Activated CD8-positive, alpha-beta T cell treated with anti-CD3 and anti-CD28 coated beads for 36 hours (primary cell): ENCODE results near the gene CMTM4. TPM values are rescaled to one million over a fixed set of nuclear protein-coding genes. Genes with fewer than 3 reads are reported as not detected.

Source experiments
- ATAC-seq: fragments of 200-7000 bp; cut with Tn5 transposase; one replicate; pipeline ENCODE4 v1.10.0; 2021; ENCODE audit warnings: mild to moderate bottlenecking, moderate library complexity
- CTCF ChIA-PET: fragments of 350-600 bp; sonication (Branson Sonifier 250); formaldehyde crosslinking; loops from one replicate; lab custom pipeline; 2021; ENCODE audit warnings: antibody characterized with exemption; lab: Charles Lee
- POLR2A ChIA-PET: fragments of 350-600 bp; sonication (Branson Sonifier 250); formaldehyde crosslinking; loops from one replicate; lab custom pipeline; 2021; ENCODE audit warnings: antibody characterized with exemption; lab: Charles Lee
- DNase-seq: peaks from one replicate; pipeline ENCODE4 v3.0.0-alpha.2; 2020
- H3K27ac Mint-ChIP-seq: one replicate; pipeline ENCODE4 v1.8.0; 2021; ENCODE audit warnings: mild to moderate bottlenecking, mixed read lengths
- H3K27me3 Mint-ChIP-seq: one replicate; pipeline ENCODE4 v1.8.0; 2021; ENCODE audit warnings: mixed read lengths
- H3K36me3 Mint-ChIP-seq: one replicate; pipeline ENCODE4 v1.8.0; 2021; ENCODE audit warnings: low read depth, mixed read lengths
- H3K4me1 Mint-ChIP-seq: one replicate; pipeline ENCODE4 v1.8.0; 2021; ENCODE audit warnings: low read depth, mixed read lengths
- H3K4me3 Mint-ChIP-seq: one replicate; pipeline ENCODE4 v1.8.0; 2021; ENCODE audit warnings: mild to moderate bottlenecking, moderate library complexity, mixed read lengths
- H3K9me3 Mint-ChIP-seq: one replicate; pipeline ENCODE4 v1.8.0; 2021; ENCODE audit warnings: mixed read lengths
- CTCF ChIP-seq: fragments of 200-600 bp; IDR thresholded peaks from one replicate; pipeline ENCODE4 v1.8.0; 2022; ENCODE audit warnings: antibody characterized with exemption, mild to moderate bottlenecking
- intact Hi-C: fragments of 100-400 bp; cut with micrococcal nuclease; formaldehyde crosslinking; loops from one replicate; pipeline ENCODE4 v1.10.0; 2022
- total RNA-seq, 2 experiments: library from RNA; stranded (reverse); gene quantifications; one replicate each; pipeline ENCODE4 v1.2.3, GENCODE V29; 2021

Gene CMTM4
- total RNA-seq, 2 experiments from 2014 or later: 3.2 to 3.5 TPM

GRCh38 chr16:66574531-66574930 lies 122.0 kb downstream of the CMTM4 start:
- Mint-ChIP-seq H3K27ac (no peak overlapping the region), H3K4me3 (no peak overlapping the region), H3K27me3 (peaks cover 17% of the 10 kb centered on the region), H3K36me3 (peaks cover 3% of the 10 kb centered on the region), H3K4me1 (peaks cover 9% of the 10 kb centered on the region), H3K9me3 (no peaks in the 10 kb centered on the region)
- DNase-seq (no peak), ATAC-seq (no peak)
- ChIA-PET POLR2A (interaction anchor here (1.4 kb wide), 1 partner anchor 10 kb away, joined by 3 read pairs; no protein-coding TSS in a partner anchor), CTCF (interaction anchor here (0.9 to 5.7 kb wide), 5 partner anchors 12 to 256 kb away, joined by 3 to 29 read pairs (median 4); partner anchors contain the start of gene NAE1)
- TF ChIP-seq CTCF: no peak
- intact Hi-C loops: no loop called here

GRCh38 chr16:66574081-66574480 lies 122.5 kb downstream of the CMTM4 start:
- H3K4me3 Mint-ChIP-seq: no peak overlapping the region
- POLR2A ChIA-PET: no interaction called here

GRCh38 chr16:66572356-66572755 lies 124.2 kb downstream of the CMTM4 start:
- intact Hi-C loops: no loop called here
- DNase-seq (no peak), ATAC-seq (no peak)
- POLR2A ChIA-PET: interaction anchor here (1.2 to 3.9 kb wide), 3 partner anchors 9 to 20 kb away, joined by 3 to 19 read pairs (median 4); partner anchors contain the start of genes CKLF and CMTM2
- Mint-ChIP-seq H3K27ac (no peak overlapping the region), H3K27me3 (peaks cover under 1% of the 10 kb centered on the region), H3K4me3 (no peak overlapping the region), H3K4me1 (peaks cover 12% of the 10 kb centered on the region), H3K36me3 (peaks cover 9% of the 10 kb centered on the region), H3K9me3 (no peaks in the 10 kb centered on the region)
- no peak for TF ChIP-seq CTCF
- CTCF ChIA-PET: interaction anchor here (1.1 to 5.7 kb wide), 4 partner anchors 9 to 166 kb away, joined by 3 to 29 read pairs (median 10); no protein-coding TSS in a partner anchor

More at GRCh38 chr16:66574081-66574480, 122.5 kb downstream of the CMTM4 start:
- intact Hi-C loops: no loop called here
- peaks cover 2% of the 10 kb centered on the region for H3K36me3 Mint-ChIP-seq
- peaks cover 14% of the 10 kb centered on the region for H3K27me3 Mint-ChIP-seq
- H3K4me1 Mint-ChIP-seq: peaks cover 10% of the 10 kb centered on the region
- no peak for ATAC-seq
- DNase-seq: no peak
- CTCF ChIA-PET: interaction anchor here (0.9 to 5.7 kb wide), 5 partner anchors 11 to 257 kb away, joined by 3 to 29 read pairs (median 4); partner anchors contain the start of gene NAE1
- H3K9me3 Mint-ChIP-seq: no peaks in the 10 kb centered on the region
- TF ChIP-seq CTCF: no peak
- H3K27ac Mint-ChIP-seq: no peak overlapping the region

GRCh38 chr16:66569827-66570405 lies 126.6 kb downstream of the CMTM4 start:
- DNase-seq: no peak
- ChIA-PET POLR2A (interaction anchor here (0.8 to 3.9 kb wide), 4 partner anchors 11 to 199 kb away, joined by 3 to 19 read pairs (median 4); partner anchors contain the start of genes CMTM2 and TK2), CTCF (interaction anchor here (0.7 to 3.7 kb wide), 9 partner anchors 10 to 298 kb away, joined by 3 to 19 read pairs (median 5); partner anchors contain the start of gene CMTM2)
- H3K36me3 Mint-ChIP-seq: peaks cover 29% of the 10 kb centered on the region
- H3K4me1 Mint-ChIP-seq: peaks cover 16% of the 10 kb centered on the region
- no peaks in the 10 kb centered on the region for H3K27me3 Mint-ChIP-seq
- H3K27ac Mint-ChIP-seq: no peak overlapping the region
- no peaks in the 10 kb centered on the region for H3K9me3 Mint-ChIP-seq
- no peak overlapping the region for H3K4me3 Mint-ChIP-seq
- TF ChIP-seq CTCF: no peak
- ATAC-seq: no peak
- intact Hi-C loops: no loop called here

- ATAC-seq: no peak
- TF ChIP-seq CTCF: no peak
- CTCF ChIA-PET: interaction anchor here (1.9 to 2.2 kb wide), 2 partner anchors 39 to 163 kb away, joined by 7 to 10 read pairs; no protein-coding TSS in a partner anchor
Measured at GRCh38 chr16:66569131-66569530, 127.4 kb downstream of the CMTM4 start.

More at GRCh38 chr16:66569131-66569530, 127.4 kb downstream of the CMTM4 start:
- POLR2A ChIA-PET: interaction anchor here (1.0 to 3.9 kb wide), 2 partner anchors 12 to 198 kb away, joined by 3 to 19 read pairs; partner anchors contain the start of gene CMTM2
- peaks cover 19% of the 10 kb centered on the region for H3K4me1 Mint-ChIP-seq
- H3K27ac Mint-ChIP-seq: no peak overlapping the region
- H3K9me3 Mint-ChIP-seq: no peaks in the 10 kb centered on the region
- intact Hi-C loops: no loop called here
- H3K36me3 Mint-ChIP-seq: peaks cover 32% of the 10 kb centered on the region
- H3K4me3 Mint-ChIP-seq: no peak overlapping the region
- DNase-seq: no peak
- no peaks in the 10 kb centered on the region for H3K27me3 Mint-ChIP-seq
